ENCODE data around the gene TRAPPC12. TPM values are rescaled to one million over a fixed set of nuclear protein-coding genes. Genes with fewer than 3 reads are reported as not detected.

The TRAPPC12 gene
- total and polyA plus RNA-seq, 8 donors: 83.0 to 119 (median 100.0) TPM

DNA sequence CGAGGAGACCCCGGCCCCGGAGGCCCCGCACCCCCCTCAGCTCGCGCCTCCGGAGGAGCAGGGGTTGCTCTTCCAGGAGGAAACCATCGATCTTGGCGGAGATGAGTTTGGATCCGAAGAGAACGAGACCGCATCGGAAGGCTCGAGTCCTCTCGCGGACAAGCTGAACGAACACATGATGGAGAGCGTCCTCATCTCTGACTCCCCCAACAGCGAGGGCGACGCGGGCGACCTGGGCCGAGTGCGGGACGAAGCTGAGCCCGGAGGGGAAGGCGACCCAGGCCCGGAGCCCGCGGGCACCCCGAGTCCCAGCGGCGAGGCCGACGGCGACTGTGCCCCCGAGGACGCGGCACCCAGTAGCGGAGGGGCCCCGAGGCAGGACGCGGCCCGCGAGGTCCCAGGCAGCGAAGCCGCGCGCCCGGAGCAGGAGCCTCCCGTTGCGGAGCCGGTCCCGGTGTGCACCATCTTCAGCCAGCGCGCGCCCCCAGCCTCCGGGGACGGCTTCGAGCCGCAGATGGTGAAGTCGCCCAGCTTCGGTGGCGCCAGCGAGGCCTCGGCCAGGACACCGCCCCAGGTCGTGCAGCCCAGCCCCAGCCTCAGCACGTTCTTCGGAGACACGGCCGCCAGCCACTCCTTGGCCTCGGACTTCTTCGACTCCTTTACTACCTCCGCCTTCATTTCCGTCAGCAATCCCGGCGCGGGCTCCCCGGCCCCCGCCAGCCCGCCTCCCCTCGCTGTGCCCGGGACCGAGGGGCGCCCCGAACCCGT lies 8.3 kb downstream of the TRAPPC12 start:
- Histone ChIP-seq H3K9me3 (peaks cover 0 to 4% of the 10 kb centered on the region in 2 donors), H3K36me3 (peaks cover 0 to 63% of the 10 kb centered on the region in 2 donors), H3K4me3 (no peak overlapping the region), H3K4me1 (no peaks in the 10 kb centered on the region), H3K27me3 (no peaks in the 10 kb centered on the region), H3K27ac (no peak overlapping the region)
- intact Hi-C loops (cut with DNase I): no loop called here
- ATAC-seq (no peak), DNase-seq (no peak)
- no peak for TF ChIP-seq CTCF (IDR thresholded peaks at IDR 0.05)

DNA sequence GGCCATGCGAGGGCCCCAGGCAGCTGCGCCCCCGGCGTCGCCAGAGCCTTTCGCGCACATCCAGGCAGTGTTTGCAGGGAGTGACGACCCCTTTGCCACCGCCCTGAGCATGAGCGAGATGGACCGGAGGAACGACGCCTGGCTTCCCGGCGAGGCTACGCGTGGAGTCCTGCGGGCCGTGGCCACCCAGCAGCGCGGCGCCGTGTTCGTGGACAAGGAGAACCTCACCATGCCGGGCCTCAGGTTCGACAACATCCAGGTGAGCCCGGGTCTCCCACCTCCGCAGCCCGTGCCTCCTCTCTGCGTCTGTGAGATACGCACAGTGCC lies 8.9 kb downstream of the TRAPPC12 start:
- Histone ChIP-seq H3K27me3 (no peaks in the 10 kb centered on the region), H3K27ac (no peak overlapping the region), H3K9me3 (peaks cover 0 to 4% of the 10 kb centered on the region in 2 donors), H3K36me3 (peaks cover 0 to 60% of the 10 kb centered on the region in 2 donors), H3K4me3 (no peak overlapping the region), H3K4me1 (no peaks in the 10 kb centered on the region)
- ATAC-seq: no peak
- intact Hi-C loops (cut with DNase I): no loop called here
- DNase-seq: no peak
- no peak for TF ChIP-seq CTCF (IDR thresholded peaks at IDR 0.05)

- Histone ChIP-seq H3K9me3 (peaks cover 0 to 4% of the 10 kb centered on the region in 2 donors), H3K27ac (no peak overlapping the region), H3K27me3 (no peaks in the 10 kb centered on the region), H3K36me3 (peaks cover 0 to 65% of the 10 kb centered on the region in 2 donors), H3K4me1 (no peaks in the 10 kb centered on the region), H3K4me3 (no peak overlapping the region)
- TF ChIP-seq CTCF (IDR thresholded peaks at IDR 0.05): no peak
- ATAC-seq (no peak), DNase-seq (no peak)
- intact Hi-C loops (cut with DNase I): no loop called here
Measured at GRCh38 chr2:3389193-3389592, 9.7 kb downstream of the TRAPPC12 start.

- Histone ChIP-seq H3K9me3 (peaks cover 0 to 7% of the 10 kb centered on the region in 2 donors), H3K4me1 (no peaks in the 10 kb centered on the region), H3K4me3 (no peak overlapping the region), H3K36me3 (peaks cover 0 to 71% of the 10 kb centered on the region in 2 donors), H3K27me3 (no peaks in the 10 kb centered on the region), H3K27ac (no peak overlapping the region)
- DNase-seq (no peak), ATAC-seq (no peak)
- intact Hi-C loops (cut with DNase I): no loop called here
- no peak for TF ChIP-seq CTCF (IDR thresholded peaks at IDR 0.05)
Measured at GRCh38 chr2:3390041-3390440, 10.5 kb downstream of the TRAPPC12 start.

DNA sequence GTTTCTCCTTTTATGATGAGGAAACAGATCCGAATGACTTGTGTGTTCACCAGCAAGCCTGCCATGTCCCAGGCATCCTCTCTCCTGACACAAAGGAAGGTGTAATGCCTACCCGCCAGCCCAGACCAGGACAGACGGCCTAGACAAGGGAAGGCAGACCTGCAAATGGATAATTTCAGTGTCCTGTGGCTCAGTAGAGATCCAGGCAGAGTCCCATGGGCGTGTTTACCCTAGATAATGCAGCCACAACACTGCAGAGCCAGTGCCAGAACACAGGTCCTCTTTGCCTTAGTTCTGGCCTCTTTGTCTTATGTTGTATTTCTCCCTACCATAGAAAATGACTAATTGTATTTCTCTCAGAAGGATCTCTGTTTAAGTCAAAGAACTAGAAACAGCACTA lies 12.7 kb downstream of the TRAPPC12 start:
- Histone ChIP-seq H3K36me3 (peaks cover 0 to 84% of the 10 kb centered on the region in 2 donors), H3K4me1 (no peaks in the 10 kb centered on the region), H3K4me3 (no peak overlapping the region), H3K9me3 (peaks cover 0 to 28% of the 10 kb centered on the region in 2 donors), H3K27me3 (no peaks in the 10 kb centered on the region), H3K27ac (no peak overlapping the region)
- ATAC-seq (no peak), DNase-seq (no peak)
- TF ChIP-seq CTCF (IDR thresholded peaks at IDR 0.05): no peak
- intact Hi-C loops (cut with DNase I): no loop called here

Data from left lung (tissue), 10 donors.